ENCODE measurements around the gene CEP164. TPM values are rescaled to one million over a fixed set of nuclear protein-coding genes. Genes with fewer than 3 reads are reported as not detected.

Gene CEP164
- total RNA-seq, 1 donor from 2014 or later: 15.1 TPM

DNA sequence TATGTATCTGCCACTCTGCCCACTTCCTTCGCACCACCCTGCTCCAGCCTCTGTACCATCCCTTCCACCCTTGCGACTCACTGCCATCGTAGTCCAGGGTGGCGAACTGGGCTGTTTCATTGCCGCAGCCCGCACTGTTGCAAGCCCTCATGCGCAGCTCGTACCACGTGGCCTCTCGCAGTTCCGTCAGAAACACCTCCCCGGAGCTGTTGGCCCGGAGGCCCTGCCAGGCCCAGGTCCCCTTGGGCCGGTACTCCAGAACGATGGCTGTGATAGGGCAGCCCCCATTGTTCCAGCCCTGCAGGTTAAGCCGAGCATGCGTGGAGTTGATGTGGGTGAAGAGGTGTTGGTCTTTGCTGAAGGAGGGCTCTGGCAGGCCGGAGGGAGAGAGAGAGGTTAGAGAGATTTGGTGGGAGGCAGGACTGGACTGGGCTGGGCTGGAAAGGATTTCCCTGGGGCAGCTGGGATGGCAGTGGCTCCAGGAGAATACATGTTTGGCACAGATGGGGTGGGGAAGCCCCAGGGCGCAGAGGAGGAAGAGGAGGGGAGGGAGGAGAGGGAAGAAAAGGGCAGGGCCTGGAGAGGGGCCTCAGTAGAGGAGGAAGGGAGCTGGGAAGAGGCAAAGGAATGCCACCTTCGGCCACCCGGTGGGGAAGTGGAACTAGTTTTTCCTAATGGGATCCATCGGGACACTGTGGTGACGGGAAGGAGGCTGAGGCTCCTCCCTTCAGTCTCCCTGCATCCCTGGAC lies 109.6 kb downstream of the CEP164 start:
- Histone ChIP-seq H3K4me3 (no peak overlapping the region), H3K27me3 (no peaks in the 10 kb centered on the region), H3K4me1 (no peaks in the 10 kb centered on the region), H3K36me3 (no peaks in the 10 kb centered on the region), H3K9me3 (no peaks in the 10 kb centered on the region), H3K27ac (no peak overlapping the region)
- no peak for TF ChIP-seq CTCF (IDR thresholded peaks at IDR 0.05)
- no peak for DNase-seq (ENCODE audit: low spot score in 2 of 2)
- intact Hi-C loops (cut with DNase I): no loop called here

GRCh38 chr11:117437791-117438130 lies 110.1 kb downstream of the CEP164 start:
- no peaks in the 10 kb centered on the region for H3K9me3 ChIP-seq
- H3K27me3 ChIP-seq: no peaks in the 10 kb centered on the region
- no peaks in the 10 kb centered on the region for H3K36me3 ChIP-seq
- H3K4me3 ChIP-seq: no peak overlapping the region
- no peak for DNase-seq (ENCODE audit: low spot score in 2 of 2)
- H3K4me1 ChIP-seq: no peaks in the 10 kb centered on the region
- no peak for TF ChIP-seq CTCF (IDR thresholded peaks at IDR 0.05)
- intact Hi-C loops (cut with DNase I): no loop called here
- H3K27ac ChIP-seq: no peak overlapping the region

- TF ChIP-seq CTCF (IDR thresholded peaks at IDR 0.05): no peak
- intact Hi-C loops (cut with DNase I): no loop called here
- no peaks in the 10 kb centered on the region for H3K27me3 ChIP-seq
- no peak overlapping the region for H3K27ac ChIP-seq
- no peak overlapping the region for H3K4me3 ChIP-seq
- no peaks in the 10 kb centered on the region for H3K9me3 ChIP-seq
- DNase-seq (ENCODE audit: low spot score in 2 of 2): no peak
- no peaks in the 10 kb centered on the region for H3K4me1 ChIP-seq
- H3K36me3 ChIP-seq: no peaks in the 10 kb centered on the region
These were observed 110.8 kb downstream of the CEP164 start for GRCh38 chr11:117438371-117439000.

GRCh38 chr11:117439256-117439655 lies 111.6 kb downstream of the CEP164 start:
- Histone ChIP-seq H3K36me3 (no peaks in the 10 kb centered on the region), H3K4me1 (no peaks in the 10 kb centered on the region), H3K9me3 (no peaks in the 10 kb centered on the region), H3K27ac (no peak overlapping the region), H3K4me3 (no peak overlapping the region), H3K27me3 (no peaks in the 10 kb centered on the region)
- intact Hi-C loops (cut with DNase I): no loop called here
- TF ChIP-seq CTCF (IDR thresholded peaks at IDR 0.05): no peak
- no peak for DNase-seq (ENCODE audit: low spot score in 2 of 2)

DNA sequence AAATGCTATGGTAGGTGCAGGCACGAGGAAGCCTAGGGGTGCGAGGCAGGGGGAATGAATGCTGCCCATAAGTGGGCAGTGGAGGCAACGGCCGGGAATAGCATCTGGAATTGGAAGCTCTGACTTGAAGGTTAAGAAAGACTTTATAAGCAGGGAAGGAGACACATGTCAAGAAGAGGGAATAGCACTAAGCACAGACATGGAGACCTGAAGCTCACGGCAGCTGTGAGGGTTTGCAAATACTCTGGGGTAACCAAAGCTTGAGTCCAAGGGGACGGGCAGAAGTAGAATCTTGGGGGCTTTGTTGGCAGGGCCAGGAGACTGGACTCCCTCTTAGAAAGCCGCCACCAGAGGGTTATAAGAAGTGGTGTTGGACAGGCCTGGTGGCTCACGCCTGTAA lies 112.6 kb downstream of the CEP164 start:
- H3K4me3 ChIP-seq: no peak overlapping the region
- TF ChIP-seq CTCF (IDR thresholded peaks at IDR 0.05): no peak
- H3K9me3 ChIP-seq: no peaks in the 10 kb centered on the region
- no peak overlapping the region for H3K27ac ChIP-seq
- H3K36me3 ChIP-seq: no peaks in the 10 kb centered on the region
- intact Hi-C loops (cut with DNase I): no loop called here
- no peaks in the 10 kb centered on the region for H3K4me1 ChIP-seq
- no peak for DNase-seq (ENCODE audit: low spot score in 2 of 2)
- no peaks in the 10 kb centered on the region for H3K27me3 ChIP-seq
